SK-N-SH (cell line): ENCODE data around the gene CFHR4.

Experiments used
- CTCF ChIP-seq: fragments of 200-600 bp; sonication (generic); IDR thresholded peaks from 2 replicates; pipeline ENCODE4 v1.6.1; 2017; ENCODE audit warnings: antibody characterized with exemption, mild to moderate bottlenecking, moderate library complexity
- POLR2AphosphoS5 ChIP-seq: IDR thresholded peaks from 2 replicates; pipeline ENCODE4 v1.6.1; 2012; ENCODE audit warnings: low read depth, low read length

- TF ChIP-seq POLR2AphosphoS5 (no peak), CTCF (no peak)
Observed at GRCh38 chr1:196873385-196873784, 14.5 kb upstream of the CFHR4 start.
